DND-41 (cell line): Measurements from ENCODE around the gene CCL23.

Experiments used
- ATAC-seq: fragments of 200-7000 bp; cut with Tn5 transposase; 3 replicates; pipeline ENCODE4 v1.9.1; 2021; ENCODE audit warnings: low read depth; ENCODE audit not compliant: insufficient read depth
- DNase-seq: peaks from one replicate; pipeline ENCODE4 v3.0.0-alpha.2; 2020
- H2AFZ ChIP-seq: 2 replicates; pipeline ENCODE4 v1.6.0; 2012; ENCODE audit warnings: low read depth, low read length
- H3K27ac ChIP-seq: 2 replicates; pipeline ENCODE4 v1.5.1; 2012; ENCODE audit warnings: low read length, inconsistent platforms
- H3K27me3 ChIP-seq: fragments of 200-600 bp; sonication (generic); 2 replicates; pipeline ENCODE4 v1.6.0; 2012; ENCODE audit warnings: low read length, mild to moderate bottlenecking, inconsistent platforms; ENCODE audit not compliant: insufficient read depth, poor library complexity
- H3K36me3 ChIP-seq: 2 replicates; pipeline ENCODE4 v1.5.1; 2012; ENCODE audit warnings: low read length, inconsistent platforms; ENCODE audit not compliant: insufficient read depth
- H3K4me1 ChIP-seq: 2 replicates; pipeline ENCODE4 v1.5.1; 2012; ENCODE audit warnings: mild to moderate bottlenecking, low read length; ENCODE audit not compliant: insufficient read depth
- H3K4me2 ChIP-seq: 2 replicates; pipeline ENCODE4 v1.6.0; 2012; ENCODE audit warnings: mild to moderate bottlenecking, moderate library complexity, low read length, inconsistent platforms; ENCODE audit not compliant: insufficient read depth
- H3K4me3 ChIP-seq, 2 experiments: fragments of 200-600 bp in 1 of 2; shearing (Covaris generic) in 1 of 2; 2 replicates each; pipeline ENCODE4 v1.5.1; 2012 to 2016; ENCODE audit warnings: inconsistent platforms in 2 of 2, low read length in 2 of 2, mild to moderate bottlenecking in 2 of 2, low read depth in 1 of 2, moderate library complexity in 1 of 2
- H3K79me2 ChIP-seq: 2 replicates; pipeline ENCODE4 v1.6.0; 2012; ENCODE audit warnings: low read length, inconsistent platforms; ENCODE audit not compliant: insufficient read depth
- H3K9ac ChIP-seq: 2 replicates; pipeline ENCODE4 v1.6.0; 2012; ENCODE audit warnings: low read depth, mild to moderate bottlenecking, inconsistent platforms, low read length, moderate library complexity
- H3K9me3 ChIP-seq: 2 replicates; pipeline ENCODE4 v1.5.1; 2012; ENCODE audit warnings: low read length, moderate library complexity, mild to moderate bottlenecking, inconsistent platforms; ENCODE audit not compliant: insufficient read depth, severe bottlenecking
- H4K20me1 ChIP-seq: 2 replicates; pipeline ENCODE4 v1.6.0; 2012; ENCODE audit warnings: low read length; ENCODE audit not compliant: insufficient read depth
- EZH2 ChIP-seq: IDR thresholded peaks from 3 replicates; pipeline ENCODE4 v1.6.1; 2012; ENCODE audit warnings: borderline replicate concordance, low read depth, mild to moderate bottlenecking, moderate library complexity, low read length, inconsistent platforms; ENCODE audit not compliant: severe bottlenecking
- TF ChIP-seq, protein P1 (sequence below): IDR thresholded peaks from 2 replicates; pipeline ENCODE4 v1.5.1; 2012; ENCODE audit warnings: borderline replicate concordance, low read length, moderate library complexity, mild to moderate bottlenecking; ENCODE audit not compliant: poor library complexity, severe bottlenecking; ENCODE audit errors: extremely low read depth

Gene CCL23

DNA sequence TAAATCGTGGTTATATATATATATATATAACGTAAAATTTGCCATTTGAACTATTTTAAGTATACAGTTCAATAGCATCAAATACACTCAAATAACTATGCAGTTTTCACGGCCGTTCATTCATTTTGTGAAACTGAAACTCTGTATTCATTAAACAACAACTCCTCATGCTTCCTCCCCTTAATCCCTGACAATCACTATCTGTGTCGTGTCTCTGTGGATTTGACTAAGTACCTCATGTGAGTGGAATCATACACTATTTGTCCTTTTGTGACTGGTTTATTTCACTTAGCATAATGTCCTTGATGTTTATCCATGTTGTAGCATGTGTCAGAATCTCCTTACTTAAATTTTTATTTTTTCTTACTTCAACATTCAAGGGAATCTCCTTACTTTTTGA is 2.8 kb downstream of the CCL23 start:
- ATAC-seq, result no peak
- no peaks in the 10 kb centered on the region for H3K36me3 ChIP-seq
- no peak overlapping the region for H2AFZ ChIP-seq
- no peaks in the 10 kb centered on the region for H3K79me2 ChIP-seq
- no peak overlapping the region for H3K27ac ChIP-seq
- H3K9ac ChIP-seq, result no peak overlapping the region
- peaks cover 10% of the 10 kb centered on the region for H3K27me3 ChIP-seq
- no peaks in the 10 kb centered on the region for H3K9me3 ChIP-seq
- H3K4me1 ChIP-seq, result no peaks in the 10 kb centered on the region
- TF ChIP-seq, protein P1, sequence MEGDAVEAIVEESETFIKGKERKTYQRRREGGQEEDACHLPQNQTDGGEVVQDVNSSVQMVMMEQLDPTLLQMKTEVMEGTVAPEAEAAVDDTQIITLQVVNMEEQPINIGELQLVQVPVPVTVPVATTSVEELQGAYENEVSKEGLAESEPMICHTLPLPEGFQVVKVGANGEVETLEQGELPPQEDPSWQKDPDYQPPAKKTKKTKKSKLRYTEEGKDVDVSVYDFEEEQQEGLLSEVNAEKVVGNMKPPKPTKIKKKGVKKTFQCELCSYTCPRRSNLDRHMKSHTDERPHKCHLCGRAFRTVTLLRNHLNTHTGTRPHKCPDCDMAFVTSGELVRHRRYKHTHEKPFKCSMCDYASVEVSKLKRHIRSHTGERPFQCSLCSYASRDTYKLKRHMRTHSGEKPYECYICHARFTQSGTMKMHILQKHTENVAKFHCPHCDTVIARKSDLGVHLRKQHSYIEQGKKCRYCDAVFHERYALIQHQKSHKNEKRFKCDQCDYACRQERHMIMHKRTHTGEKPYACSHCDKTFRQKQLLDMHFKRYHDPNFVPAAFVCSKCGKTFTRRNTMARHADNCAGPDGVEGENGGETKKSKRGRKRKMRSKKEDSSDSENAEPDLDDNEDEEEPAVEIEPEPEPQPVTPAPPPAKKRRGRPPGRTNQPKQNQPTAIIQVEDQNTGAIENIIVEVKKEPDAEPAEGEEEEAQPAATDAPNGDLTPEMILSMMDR, result no peak
- no peak for TF ChIP-seq EZH2
- no peak for DNase-seq
- no peaks in the 10 kb centered on the region for H4K20me1 ChIP-seq
- H3K4me3 ChIP-seq, result no peak overlapping the region
- H3K4me2 ChIP-seq, result no peak overlapping the region

GRCh38 chr17:36011201-36011600 is 6.6 kb downstream of the CCL23 start:
- Histone ChIP-seq H3K9me3 (peaks cover 4% of the 10 kb centered on the region), H3K27me3 (no peaks in the 10 kb centered on the region), H3K4me3 (no peak overlapping the region), H3K4me2 (no peak overlapping the region), H3K36me3 (no peaks in the 10 kb centered on the region), H2AFZ (no peak overlapping the region), H3K9ac (no peak overlapping the region), H3K27ac (no peak overlapping the region), H3K4me1 (no peaks in the 10 kb centered on the region), H3K79me2 (no peaks in the 10 kb centered on the region), H4K20me1 (no peaks in the 10 kb centered on the region)
- TF ChIP-seq, protein P1, result no peak
- no peak for TF ChIP-seq EZH2
- DNase-seq, result no peak
- no peak for ATAC-seq

DNA sequence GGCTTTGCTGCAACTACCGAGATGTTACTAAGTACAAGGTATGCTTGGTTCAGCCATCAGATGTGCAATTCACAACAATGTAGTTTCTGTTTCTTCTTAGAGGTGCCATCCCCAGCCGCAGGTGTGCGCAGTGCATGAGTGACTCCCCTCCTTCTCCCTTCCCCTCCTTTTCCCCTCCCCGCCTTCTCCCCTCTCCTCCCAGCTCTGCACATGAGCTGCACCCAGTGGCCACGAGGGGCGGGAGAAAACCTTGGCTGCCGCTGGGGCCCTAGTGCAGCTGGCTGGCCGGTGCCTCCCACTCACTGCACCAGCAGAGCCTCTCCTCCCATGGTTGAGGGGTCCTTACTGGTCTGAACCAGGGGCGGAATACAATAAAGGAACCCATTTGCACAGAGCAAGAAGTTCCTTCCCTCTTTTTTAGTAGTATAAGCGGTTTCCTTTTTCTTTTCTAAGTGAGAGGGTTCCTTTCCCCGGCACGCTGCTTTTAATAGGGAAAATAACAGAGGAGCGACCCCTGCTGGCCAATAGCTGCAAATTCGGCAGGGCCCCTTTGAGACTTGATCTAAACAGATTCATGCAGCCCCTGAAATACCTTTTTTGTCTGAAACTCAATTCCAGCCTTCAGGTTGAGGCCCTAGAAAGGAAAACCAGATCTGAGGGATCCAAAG is 8.6 kb downstream of the CCL23 start:
- Histone ChIP-seq H3K9ac (no peak overlapping the region), H4K20me1 (no peaks in the 10 kb centered on the region), H2AFZ (no peak overlapping the region), H3K9me3 (peaks cover 4% of the 10 kb centered on the region), H3K36me3 (no peaks in the 10 kb centered on the region), H3K79me2 (no peaks in the 10 kb centered on the region), H3K4me1 (no peaks in the 10 kb centered on the region), H3K27ac (no peak overlapping the region), H3K27me3 (no peaks in the 10 kb centered on the region), H3K4me3 (no peak overlapping the region), H3K4me2 (no peak overlapping the region)
- DNase-seq (peak; percentile 11), ATAC-seq (no peak)
- TF ChIP-seq EZH2, result no peak
- TF ChIP-seq, protein P1, result peak; percentile 61

DNA sequence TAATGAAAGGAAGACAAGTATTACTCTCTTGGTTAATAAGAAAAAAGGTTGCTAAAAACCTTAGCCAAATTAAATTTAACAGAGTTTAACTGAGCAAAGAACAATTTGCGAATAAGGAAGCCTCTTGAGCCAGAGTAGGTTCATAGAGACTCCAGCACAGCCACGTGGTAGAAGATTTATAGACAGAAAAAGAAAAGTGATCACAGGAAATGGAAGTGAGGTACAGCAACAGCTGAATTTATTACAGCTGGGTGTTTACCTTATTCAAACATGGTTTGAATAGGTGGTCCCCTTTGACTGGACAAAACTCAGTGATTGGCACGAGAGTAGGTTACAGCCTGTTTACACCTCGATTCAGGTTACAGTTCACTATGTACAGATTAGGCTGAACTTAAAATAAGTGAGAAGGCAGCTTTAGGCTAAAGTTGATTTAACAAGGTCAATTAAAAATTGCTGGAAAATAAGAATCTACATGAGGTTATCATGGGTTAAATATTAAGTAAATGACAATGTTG is 13.1 kb downstream of the CCL23 start:
- H3K9me3 ChIP-seq, result peaks cover 4% of the 10 kb centered on the region
- H3K27me3 ChIP-seq, result no peaks in the 10 kb centered on the region
- no peaks in the 10 kb centered on the region for H3K36me3 ChIP-seq
- no peak for ATAC-seq
- no peaks in the 10 kb centered on the region for H4K20me1 ChIP-seq
- H3K9ac ChIP-seq, result no peak overlapping the region
- H3K4me3 ChIP-seq, result no peak overlapping the region
- H3K4me2 ChIP-seq, result no peak overlapping the region
- no peak overlapping the region for H2AFZ ChIP-seq
- H3K27ac ChIP-seq, result no peak overlapping the region
- H3K79me2 ChIP-seq, result no peaks in the 10 kb centered on the region
- H3K4me1 ChIP-seq, result no peaks in the 10 kb centered on the region
- no peak for DNase-seq
- no peak for TF ChIP-seq EZH2
- TF ChIP-seq, protein P1, result no peak
